NCI-H460 (cell line): ENCODE measurements around the gene ALKAL2. TPM values are rescaled to one million over a fixed set of nuclear protein-coding genes. Genes with fewer than 3 reads are reported as not detected.

ENCODE experiments used
- DNase-seq: peaks from one replicate; pipeline ENCODE4 v3.0.0-alpha.2; 2016; ENCODE audit warnings: low read depth; ENCODE audit errors: extremely low read depth
- total RNA-seq: library from RNA; depleted of rRNA; stranded (reverse); fragments of >200 nt; shearing (Covaris generic); gene quantifications from 2 replicates; pipeline ENCODE4 v1.2.3, GENCODE V29; 2014

Gene ALKAL2
- total RNA-seq, 1 experiment from 2014 or later: not detected

DNA sequence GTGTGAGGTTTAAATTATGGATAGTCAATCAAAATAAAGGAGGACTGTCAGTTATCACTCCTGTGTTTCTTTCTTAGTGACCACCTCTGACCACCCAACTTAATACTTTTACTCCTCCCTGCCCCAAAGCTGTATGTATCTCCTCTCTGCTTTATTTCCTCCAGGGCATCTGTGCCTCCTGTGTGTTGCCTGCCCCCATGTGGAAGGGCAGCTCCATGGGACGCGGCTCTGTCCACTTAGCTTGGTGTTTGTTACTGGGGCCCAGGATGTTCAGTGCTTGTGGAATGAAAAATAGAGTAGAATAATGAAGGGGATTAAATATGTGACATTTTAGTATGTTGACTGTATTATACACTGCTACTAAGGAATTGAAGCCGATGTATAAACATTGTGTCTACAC, 13.4 kb downstream of the ALKAL2 start:
- no peak for DNase-seq

DNA sequence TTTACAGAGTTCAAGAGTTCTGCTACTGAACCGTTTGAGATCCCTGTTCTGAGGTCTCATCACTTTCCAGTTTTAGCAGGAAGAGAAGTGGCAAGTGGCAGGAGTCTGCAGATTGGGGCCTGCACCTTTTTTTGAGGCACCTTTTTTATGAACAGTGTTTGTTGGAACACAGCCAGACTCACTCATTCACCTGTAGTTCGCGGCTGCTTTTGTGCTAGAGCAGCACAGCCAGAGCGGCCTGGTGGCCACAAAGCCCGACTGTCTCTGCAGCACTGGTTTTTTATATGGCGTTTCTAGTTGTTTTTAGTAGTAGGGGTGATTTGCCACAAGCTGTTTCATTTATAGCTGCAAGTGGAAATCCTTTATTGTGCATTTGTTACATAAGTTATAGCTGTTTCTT, 14.6 kb downstream of the ALKAL2 start:
- no peak for DNase-seq

DNA sequence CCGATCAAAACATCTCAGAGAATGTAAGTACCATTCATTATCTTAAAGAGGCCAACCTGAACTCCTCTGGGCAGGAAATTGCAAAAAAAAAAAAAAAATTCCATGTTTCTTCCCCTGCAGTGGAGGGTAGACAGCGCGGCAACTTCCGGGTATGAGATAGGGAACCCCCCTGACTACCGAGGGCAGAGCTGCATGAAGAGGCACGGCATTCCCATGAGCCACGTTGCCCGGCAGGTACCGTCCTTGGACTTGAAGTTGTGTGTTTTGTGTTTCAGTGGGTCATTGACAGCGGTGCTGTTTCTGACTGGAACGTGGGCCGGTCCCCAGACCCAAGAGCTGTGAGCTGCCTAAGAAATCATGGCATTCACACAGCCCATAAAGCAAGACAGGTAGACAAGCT, 16.0 kb downstream of the ALKAL2 start:
- DNase-seq: no peak

DNA sequence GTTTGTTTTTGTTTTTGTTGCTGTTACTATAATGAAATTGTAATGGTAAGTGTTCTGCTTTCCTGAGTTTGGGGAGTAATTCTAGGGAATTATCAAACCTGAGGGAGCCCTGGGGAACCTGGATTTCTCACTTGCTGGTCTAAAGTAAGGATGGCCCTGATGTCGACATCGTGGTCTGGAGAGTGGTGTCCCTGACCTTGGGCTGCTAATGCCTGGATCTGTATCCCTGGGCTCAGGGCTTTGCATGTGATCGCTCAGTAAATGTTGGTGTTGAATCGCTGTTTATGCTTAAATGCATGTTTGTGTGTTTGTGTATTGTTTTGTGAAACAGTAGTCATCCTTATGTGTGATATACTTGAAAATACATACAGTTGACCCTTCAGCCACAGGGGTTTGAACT, 17.0 kb downstream of the ALKAL2 start:
- no peak for DNase-seq

DNA sequence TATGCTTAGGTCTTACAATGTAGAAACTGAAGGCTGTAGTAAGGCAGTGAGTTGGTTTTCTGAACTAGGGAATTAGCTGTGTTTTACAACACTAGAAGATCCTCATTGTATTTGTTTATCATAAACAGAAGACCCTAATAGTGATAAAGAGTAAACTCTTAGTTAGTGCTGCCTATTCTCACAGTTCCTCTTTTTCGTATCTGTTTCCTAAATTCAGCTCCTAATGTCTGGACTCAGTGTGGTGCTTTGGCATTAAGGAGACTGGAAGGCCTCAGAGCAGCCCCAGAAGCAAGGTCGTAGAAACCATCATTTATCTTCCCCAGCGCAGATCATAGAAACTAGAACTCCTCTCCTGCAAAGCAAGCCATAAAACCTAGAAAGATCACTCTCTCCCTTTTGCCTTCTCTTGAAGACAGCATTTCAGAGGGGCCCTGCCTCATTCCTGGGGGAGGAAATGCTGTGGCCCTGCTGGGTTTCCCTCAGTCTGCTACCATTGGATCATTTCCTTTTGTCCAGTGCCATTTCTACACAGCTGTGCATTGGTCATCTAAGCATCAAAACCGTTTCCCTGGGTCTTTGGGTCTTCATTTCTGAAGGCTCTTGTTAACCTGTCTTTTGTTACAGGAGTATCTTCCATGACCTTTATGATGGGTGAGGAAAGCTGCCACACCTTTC, 18.4 kb downstream of the ALKAL2 start:
- no peak for DNase-seq

DNA sequence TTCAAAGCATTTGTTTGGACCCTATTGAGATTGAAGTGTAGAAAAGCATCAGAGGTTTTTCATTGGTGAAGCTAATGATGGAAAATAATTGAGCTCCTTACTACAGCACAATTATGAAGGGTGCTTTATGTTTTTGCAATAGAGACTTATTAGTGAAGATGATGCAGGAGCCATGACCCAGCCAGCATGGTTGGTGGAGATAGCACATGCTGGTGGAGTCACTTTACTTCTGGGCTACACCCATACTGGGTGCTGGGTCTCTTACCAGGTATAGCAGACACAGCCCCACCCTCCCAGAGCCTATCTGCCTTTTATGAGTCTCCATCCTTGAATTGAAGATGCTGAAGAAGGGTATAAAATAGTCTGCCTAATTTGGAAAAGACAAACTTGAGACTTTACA, 19.6 kb downstream of the ALKAL2 start:
- DNase-seq: no peak

DNA sequence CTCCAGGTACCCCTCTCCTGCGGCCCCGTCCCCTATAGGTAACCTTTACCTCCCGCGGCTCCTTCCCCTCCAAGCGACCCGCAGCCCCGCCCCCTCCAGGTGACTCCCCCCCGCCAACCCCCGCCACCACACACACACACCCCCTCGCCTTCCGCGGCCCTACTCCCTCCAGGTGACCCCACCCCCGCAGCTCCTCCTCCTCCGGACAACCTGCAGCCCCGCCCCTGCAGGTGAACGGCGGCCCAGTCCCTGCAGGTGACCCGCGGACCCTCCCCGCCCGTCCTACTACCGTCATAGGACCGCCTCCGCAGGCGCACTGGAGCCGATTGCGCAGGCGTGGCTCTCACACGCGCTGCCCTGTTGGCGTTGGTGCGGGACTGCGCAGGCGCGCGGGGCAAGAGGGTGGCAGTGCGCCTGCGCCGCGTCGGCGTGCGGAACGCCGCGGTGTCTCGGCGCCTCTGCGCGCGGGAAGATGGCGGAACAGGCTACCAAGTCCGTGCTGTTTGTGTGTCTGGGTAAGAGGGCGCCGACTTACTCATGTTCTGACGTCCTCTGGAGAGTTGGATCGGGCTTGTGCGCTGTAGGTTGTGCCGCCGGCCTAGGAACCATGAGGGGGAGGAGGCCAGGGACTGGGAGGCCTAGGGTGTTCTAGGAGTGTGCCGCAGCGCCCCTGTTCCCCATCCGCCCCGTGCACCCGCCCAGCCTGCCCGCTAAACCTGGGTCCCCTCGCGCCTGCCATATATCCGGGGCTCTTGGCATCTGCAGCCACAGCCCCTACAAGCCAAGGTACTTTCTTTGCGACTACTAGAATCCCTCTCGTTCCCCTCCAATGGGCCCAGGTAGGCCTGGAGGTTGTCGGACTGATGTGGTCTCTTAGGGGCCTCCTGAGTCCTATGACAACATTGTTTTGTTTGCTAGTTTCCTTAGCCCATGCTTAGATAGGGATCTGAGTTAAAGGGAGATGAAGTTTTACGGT, 23.1 kb downstream of the ALKAL2 start, which contains the start of gene ACP1:
TSS of gene ACP1 (plus strand) at position 455 of the 976 bp plus-strand sequence. CDS start at position 473, 18 bp downstream.
- peak; percentile 91 for DNase-seq

DNA sequence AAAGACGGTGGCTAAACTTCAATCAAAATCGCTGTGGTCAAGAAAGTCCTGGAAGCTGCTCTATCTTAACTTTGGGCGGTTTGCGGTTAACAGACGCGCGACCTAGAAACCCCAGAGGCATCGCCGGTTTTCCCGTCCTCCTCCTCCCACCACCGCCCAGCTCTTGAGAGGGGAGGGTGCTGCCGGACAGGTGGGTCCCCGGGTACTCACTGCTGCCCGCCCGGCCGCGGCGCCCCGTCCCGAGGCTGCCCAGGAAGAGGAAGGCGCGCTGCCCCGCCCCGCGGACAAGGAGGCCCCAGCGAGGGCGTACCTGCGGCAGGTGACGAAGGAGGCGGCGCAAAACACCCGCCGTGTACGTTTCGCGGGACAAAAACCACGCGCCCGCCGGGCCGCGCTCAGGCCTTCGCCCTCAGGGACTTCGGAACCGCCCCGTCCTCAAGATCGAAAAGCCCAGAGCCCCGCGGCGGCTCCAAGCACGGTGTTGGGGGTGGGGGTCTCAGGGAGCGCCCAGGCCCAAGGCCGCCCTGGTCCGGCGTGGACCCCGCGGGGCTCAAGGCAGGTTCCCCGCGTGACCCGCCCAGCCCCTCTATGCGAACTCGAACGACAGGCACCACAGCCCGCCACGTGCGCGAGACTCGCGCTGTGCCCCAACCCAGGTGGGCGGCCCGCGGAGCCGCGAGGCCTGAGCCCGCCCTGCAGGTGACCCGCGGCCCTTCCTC, 24.0 kb downstream of the ALKAL2 start, which contains the start of gene SH3YL1:
TSS of gene SH3YL1 (minus strand) at position 259 of the 719 bp plus-strand sequence. CDS start at position 211, 48 bp downstream.
- no peak for DNase-seq

DNA sequence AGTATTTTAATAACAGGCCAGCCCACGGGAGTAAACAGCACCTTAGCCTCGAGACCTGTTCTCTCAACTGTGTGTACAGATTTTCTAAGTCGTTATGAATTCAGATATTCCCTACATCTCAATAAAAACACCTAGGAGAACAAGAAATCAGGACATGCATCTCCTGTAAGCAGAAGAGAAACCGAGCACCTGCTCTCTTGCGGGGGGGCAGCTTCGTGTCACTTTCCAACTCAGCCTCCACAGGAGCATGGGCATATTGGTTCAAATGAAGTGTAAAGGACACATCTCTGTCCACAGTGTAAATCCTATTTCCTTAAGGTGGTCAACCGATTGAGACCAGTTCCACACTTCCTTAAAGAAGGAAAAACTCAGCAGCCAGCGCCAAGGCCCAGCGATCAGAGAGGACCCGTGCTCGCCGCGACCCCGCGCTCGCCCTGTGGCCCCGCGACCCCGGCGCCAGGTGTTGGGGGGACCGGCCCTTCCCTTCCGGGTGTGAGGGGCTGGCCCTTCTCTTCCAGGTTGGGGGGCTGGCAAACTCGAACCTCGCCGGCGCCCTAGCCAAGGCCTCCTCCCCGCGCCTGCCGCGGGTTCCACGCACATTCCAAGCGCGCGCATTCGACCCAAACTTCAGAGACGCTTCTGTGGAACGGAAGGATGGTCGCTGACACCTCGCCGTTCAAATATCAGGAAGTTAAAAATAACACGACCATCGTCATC, 24.7 kb downstream of the ALKAL2 start:
- DNase-seq: no peak

DNA sequence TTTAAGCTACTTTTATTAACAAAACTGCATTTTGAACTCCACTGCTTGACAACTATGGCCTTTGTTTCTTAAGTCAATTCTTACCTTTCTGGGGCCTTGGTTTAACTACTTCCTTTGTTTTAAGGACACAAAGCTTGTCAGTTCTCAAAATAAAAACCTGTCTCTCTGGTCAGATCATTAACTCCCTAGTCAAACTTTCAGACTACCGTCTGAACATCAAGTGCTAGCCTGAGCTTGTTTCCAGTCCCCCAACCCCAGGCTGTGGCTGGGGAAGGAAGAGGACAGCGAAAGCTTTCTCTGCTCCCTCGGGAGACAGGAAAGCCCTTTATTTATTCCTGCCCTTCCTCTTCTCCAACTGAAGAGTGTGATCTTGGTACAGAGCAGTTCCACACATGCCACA, 25.8 kb downstream of the ALKAL2 start:
- DNase-seq: no peak

DNA sequence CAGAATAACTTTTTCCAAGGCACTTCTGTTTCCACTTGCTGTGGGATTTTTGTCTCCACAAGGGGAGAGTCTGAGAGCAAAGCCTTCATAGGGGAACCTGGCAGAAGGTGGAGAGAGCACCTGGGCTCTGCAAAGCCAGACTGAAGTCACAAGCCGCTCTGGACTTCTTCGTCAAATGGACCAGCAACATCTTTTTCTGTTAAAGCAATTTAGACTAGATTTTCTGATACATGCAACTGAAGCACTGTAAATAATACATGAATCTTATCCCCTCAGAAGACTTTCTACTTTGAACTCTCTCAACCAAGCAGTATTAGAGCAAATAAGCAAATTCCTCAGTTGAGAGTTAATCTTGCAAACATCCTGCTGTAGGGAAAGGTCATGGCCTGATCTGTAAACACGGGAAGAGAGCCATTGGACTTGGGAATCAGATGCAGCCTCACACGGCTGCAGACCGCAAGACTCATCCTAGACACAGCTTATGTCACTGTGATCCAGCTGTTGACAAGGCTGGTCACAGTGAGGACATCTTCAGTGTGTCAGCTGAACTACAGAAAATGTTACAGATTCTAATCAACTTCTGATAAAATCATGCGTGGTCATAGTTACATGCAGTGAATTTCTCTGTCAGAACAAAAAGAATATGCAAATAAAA, 27.3 kb downstream of the ALKAL2 start:
- no peak for DNase-seq

DNA sequence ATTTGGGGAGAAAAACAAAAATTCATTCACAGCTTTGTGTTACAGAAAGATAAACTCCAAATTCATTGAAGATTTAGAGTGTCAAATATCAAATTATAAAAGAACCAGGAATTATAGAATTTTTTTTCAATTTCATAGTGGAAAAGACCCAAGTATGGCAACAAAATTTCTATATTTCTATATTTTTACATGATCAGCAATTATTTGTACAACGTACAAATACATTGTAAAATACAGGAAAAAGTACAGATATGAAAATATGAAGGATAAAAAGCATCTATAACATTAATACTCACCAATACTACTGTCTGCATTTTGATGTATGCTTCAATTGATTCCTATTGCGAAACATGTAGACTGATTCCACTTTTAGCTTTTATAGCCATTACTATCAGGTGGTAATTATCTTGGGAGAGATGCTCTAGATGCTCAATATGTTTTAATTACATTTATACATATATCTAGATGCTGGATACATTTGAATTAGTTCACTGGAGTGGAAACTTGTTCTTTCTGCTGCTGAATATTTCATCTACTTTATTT, 28.0 kb downstream of the ALKAL2 start:
- DNase-seq: no peak

DNA sequence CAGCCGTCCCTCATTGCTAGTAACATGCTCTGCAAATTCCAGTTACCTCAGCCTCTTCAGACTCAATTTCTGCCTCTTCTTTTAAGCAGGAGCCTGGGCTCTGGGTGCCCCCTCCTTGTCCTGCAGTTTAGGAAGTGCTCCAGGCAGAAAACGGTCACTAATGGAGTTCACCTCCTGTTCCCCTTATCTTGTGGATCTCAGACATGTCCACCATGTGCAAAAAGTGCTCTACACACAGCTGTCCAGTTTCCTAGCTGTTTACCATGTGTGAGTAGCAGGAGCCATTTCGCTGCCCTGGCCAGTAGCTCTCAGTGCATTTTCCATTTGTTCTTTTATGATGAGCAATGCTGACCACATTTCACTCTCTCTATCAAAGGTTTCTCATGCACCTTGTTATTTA, 29.0 kb downstream of the ALKAL2 start:
- no peak for DNase-seq

DNA sequence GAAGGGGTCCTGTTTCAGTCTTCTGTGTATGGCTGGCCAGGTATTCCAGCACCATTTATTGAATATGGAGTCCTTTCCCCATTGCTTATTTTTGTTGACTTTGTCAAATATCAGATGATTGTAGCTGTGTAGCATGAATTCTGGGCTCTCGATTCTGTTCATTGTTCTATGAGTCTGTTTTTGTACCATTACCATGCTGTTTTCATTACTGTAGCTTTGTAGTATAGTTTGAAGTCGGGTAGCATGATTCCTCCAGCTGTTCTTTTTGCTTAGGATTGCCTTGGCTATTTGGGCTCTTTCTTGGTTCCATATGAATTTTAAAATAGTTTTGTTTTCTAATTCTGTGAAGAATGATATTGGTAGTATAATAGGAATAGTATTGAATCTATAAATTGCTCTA, 30.0 kb downstream of the ALKAL2 start:
- DNase-seq: no peak

DNA sequence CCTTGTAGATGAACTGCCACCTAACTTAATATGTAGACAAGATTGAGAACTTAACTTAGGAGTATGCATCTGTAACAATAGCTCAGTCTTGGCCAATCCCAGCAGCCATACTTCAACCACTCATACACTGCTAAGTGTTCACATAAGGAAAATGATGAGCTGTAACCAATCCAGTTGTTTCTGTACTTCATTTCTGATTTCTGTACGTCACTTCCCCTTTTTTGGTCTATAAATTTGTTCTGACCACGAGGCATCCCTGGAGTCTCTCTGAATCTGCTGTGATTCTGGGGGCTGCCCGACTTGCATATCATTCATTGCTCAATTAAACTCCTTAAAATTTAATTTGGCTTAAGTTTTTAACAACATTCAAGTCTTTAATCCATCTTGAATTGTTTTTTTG, 30.5 kb downstream of the ALKAL2 start:
- no peak for DNase-seq

DNA sequence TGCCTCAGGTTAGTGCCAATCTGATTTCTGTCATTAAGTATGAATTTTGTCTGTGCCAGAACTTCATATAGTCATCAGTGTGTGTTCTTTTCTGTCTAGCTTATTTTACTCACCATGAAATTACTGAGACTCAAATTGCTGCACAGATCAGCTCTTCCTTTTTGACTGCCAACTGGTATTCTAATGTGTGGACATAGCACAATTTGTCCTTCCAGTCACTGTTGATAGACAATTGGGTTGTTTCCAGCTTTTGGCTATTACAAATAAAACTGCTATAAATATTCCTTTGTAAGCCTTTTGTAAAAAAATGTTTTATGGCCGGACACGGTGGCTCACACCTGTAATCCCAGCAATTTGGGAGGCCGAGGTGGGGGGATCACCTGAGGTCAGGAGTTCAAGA, 31.8 kb downstream of the ALKAL2 start:
- DNase-seq: no peak

DNA sequence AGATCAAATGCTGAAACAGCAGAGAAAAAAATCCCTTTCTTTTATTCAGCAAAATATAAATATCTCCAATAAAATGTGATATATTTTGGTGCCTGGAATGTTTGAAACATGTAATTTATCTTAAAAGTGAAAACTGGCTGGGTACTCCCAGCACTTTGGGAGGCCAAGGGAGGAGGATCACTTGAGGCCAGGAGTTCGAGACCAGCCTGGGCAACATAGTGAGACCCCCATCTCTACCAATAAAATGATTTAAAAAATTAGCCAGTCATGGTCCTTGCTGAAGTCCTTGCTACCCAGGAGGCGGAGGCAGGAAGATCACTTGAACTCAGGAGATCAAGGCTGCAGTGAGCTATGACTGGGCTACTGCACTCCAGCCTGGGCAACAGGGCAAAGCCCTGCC, 32.7 kb downstream of the ALKAL2 start:
- no peak for DNase-seq

DNA sequence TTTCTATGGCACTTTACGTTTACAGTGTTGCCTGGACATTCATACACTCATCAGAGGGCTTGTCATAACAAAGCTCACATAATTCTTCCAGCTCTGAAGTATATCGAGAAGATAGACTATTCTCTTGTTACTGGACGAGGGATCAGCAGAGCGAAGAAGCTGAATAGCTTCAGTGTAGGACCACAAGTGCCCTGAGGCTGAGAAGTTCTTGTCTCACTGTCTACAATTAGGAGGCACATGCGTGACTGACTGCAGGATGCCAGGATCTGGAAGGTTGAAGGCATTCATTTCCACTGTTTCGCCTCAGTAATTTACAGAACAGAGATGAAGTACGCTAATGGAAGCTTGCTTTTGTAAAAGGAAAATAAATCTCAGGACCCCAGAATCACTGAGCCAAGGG, 33.6 kb downstream of the ALKAL2 start:
- no peak for DNase-seq

DNA sequence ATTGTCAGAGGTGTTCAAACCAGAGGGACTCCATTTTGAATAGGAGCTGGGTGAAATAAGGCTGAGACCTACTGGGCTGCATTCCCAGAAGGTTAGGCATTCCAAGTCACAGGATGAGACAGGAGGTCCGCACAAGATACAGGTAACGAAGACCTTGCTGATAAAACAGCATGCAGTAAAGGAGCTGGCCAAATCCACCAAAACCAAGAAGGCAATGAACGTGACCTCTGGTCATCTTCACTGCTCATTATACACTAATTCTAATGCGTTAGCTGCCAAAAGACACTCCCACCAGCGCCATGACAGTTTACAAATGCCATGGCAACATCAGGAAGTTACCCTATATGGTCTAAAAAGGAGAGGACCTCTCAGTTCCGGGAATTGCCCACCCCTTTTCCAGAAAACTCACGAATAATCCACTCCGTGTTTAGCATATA, 34.7 kb downstream of the ALKAL2 start:
- no peak for DNase-seq
